Muscle layer of colon (tissue), 2 donors: ENCODE measurements around the gene PTCH1.

ENCODE experiments used
- H3K27ac ChIP-seq: one replicate; pipeline ENCODE4 v1.7.0; 2013; ENCODE audit warnings: low read depth, mild to moderate bottlenecking, low read length, moderate library complexity
- H3K27me3 ChIP-seq, 2 donors: one replicate each; pipeline ENCODE4 v1.7.0; 2013; ENCODE audit warnings: low read length in 2 of 2, mild to moderate bottlenecking in 2 of 2; ENCODE audit not compliant: insufficient read depth in 2 of 2, control insufficient read depth in 1 of 2
- H3K36me3 ChIP-seq: one replicate; pipeline ENCODE4 v1.7.0; 2013; ENCODE audit warnings: mild to moderate bottlenecking, low read length; ENCODE audit not compliant: insufficient read depth
- H3K4me1 ChIP-seq: one replicate; pipeline ENCODE4 v1.7.0; 2013; ENCODE audit warnings: mild to moderate bottlenecking, low read length; ENCODE audit not compliant: insufficient read depth
- H3K4me3 ChIP-seq, 2 donors: one replicate each; pipeline ENCODE4 v1.7.0; 2013; ENCODE audit warnings: low read length in 2 of 2, low read depth in 1 of 2, mild to moderate bottlenecking in 1 of 2, moderate library complexity in 1 of 2
- H3K9ac ChIP-seq: one replicate; pipeline ENCODE4 v1.7.0; 2013; ENCODE audit warnings: low read length
- H3K9me3 ChIP-seq: one replicate; pipeline ENCODE4 v1.7.0; 2013; ENCODE audit warnings: mild to moderate bottlenecking, low read length
- donor health status: abdominal sarcoma.
- donor health status: Adenocarcinoma of cecum.

The PTCH1 gene

DNA sequence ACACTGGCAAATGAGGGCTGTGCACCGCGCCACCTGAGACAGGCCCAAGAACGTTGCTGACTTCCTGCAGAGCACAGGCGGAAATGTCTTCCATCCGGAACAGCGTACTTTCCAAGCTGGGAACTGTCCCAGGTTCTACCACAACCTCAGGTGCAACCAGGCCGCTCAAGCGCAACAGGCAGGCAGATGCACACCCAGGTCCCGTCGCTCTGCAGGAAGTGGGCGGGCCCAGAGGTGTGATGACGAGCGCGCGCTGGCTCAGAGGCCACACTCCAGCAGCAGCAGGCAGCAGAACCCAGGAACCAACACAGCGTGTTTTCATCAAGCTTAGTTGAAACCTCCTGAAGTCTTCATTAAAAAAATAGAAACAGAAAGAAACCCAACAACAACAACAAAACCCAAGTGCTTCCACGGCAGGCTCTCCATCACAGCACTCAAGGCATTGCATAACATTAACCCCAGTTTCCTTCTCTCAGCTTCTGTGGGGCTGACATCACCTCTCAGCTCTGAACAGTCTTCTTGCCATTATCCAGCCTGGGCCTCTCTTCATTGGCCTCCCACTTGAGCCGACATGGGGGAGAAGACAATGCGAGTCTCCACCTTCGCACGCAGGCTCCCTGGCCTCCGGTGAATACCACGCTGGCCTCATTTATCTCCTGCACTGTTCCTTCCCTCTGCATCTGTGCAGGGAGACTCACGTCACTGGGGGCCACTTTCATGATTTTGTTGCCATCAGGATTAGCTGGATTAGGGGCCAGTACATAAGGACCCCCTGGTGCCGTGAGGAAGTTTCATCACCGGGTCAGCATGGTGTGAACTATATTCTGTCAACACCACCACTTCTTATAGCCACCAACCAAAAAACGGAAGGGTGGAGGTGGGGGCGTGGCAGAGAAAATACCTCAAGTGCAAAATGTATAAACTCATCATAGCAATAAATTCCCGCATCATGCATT, 22.1 kb downstream of the PTCH1 start:
- no peaks in the 10 kb centered on the region for H3K27me3 ChIP-seq
- peaks cover 22% of the 10 kb centered on the region for H3K4me1 ChIP-seq
- H3K36me3 ChIP-seq = no peaks in the 10 kb centered on the region
- no peak overlapping the region for H3K9ac ChIP-seq
- H3K27ac ChIP-seq = no peak overlapping the region
- H3K9me3 ChIP-seq = no peaks in the 10 kb centered on the region
- no peak overlapping the region for H3K4me3 ChIP-seq

DNA sequence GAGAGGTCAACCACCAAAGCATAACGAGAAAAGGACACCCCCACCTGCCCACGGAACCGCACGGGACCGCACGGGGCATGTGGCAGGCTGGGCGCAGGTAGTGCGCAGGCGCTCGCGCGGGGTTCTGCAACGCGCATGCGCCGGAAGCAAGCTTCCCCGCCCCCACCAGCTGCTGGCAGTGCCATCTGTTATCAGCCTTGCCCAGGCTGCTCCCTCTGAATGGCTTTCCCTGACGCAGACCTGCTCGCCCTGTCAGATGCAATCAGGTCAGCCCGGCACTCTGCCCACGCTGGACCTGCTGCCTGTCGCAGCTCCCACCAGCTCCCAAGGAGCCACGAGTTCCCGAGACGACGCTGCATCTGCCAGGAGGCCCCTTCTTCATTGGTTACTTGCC, 22.8 kb downstream of the PTCH1 start:
- no peaks in the 10 kb centered on the region for H3K9me3 ChIP-seq
- H3K27ac ChIP-seq = no peak overlapping the region
- no peak overlapping the region for H3K9ac ChIP-seq
- H3K27me3 ChIP-seq = no peaks in the 10 kb centered on the region
- no peak overlapping the region for H3K4me3 ChIP-seq
- H3K36me3 ChIP-seq = no peaks in the 10 kb centered on the region
- peaks cover 20% of the 10 kb centered on the region for H3K4me1 ChIP-seq

DNA sequence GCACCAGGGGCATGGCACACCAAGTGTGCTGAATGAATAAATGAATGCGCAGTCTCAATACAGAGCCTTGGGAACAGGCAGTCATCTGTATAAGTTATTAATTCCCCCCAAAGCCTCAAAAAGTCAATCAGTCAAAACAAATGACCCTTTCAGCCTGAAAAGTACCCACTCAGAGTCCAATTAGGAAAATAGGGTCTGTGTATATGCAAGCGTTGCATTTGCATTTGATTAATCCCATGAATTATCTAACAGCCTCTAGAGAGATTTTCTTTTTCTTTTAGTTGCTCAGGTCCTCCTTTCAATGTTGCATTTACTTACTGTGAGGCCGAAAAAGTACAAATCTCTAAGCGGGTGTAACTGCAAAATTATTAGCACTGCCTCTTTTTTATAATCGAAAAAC, 23.4 kb downstream of the PTCH1 start:
- Histone ChIP-seq H3K9me3 (no peaks in the 10 kb centered on the region), H3K27me3 (no peaks in the 10 kb centered on the region), H3K9ac (no peak overlapping the region), H3K36me3 (no peaks in the 10 kb centered on the region), H3K27ac (no peak overlapping the region), H3K4me1 (peaks cover 14% of the 10 kb centered on the region), H3K4me3 (no peak overlapping the region)

DNA sequence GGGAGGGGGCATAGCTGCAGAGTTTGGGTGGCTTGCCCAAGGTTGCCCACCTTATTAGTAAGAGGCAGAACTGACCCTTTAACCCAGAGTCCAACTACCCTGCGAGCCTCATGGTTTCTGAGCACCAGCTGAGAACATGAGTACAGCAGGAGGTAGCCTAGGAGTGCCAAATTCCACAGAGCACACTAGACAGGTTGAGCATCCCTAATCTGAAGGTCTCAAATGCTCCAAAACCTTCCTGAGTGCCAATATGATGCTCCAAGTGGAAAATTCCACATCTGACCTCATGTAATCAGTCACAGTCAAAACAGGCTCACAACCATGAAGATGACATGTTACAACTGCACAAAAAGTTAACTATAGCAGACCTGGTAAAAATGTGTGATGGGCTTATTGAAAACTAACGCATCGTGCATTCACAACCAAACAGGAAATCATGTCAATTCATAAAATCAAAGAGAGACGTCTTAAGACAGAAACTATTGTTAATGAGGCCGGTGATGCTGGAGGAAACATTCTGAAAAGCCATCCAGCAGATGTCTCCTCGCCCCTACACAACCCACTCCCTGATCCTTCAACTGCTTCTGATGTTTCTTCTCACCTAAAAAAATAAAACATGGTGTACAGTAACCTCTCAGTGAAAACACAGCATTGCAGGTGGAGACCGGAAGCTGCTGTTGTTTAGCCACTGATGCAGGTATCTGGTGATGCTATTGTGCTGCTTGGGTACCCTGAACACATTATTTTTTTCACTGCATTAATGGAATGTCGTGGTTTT, 25.0 kb downstream of the PTCH1 start:
- no peak overlapping the region for H3K9ac ChIP-seq
- H3K36me3 ChIP-seq = no peaks in the 10 kb centered on the region
- H3K4me1 ChIP-seq = peaks cover under 1% of the 10 kb centered on the region
- H3K27ac ChIP-seq = no peak overlapping the region
- H3K4me3 ChIP-seq = no peak overlapping the region
- H3K9me3 ChIP-seq = no peaks in the 10 kb centered on the region
- no peaks in the 10 kb centered on the region for H3K27me3 ChIP-seq

DNA sequence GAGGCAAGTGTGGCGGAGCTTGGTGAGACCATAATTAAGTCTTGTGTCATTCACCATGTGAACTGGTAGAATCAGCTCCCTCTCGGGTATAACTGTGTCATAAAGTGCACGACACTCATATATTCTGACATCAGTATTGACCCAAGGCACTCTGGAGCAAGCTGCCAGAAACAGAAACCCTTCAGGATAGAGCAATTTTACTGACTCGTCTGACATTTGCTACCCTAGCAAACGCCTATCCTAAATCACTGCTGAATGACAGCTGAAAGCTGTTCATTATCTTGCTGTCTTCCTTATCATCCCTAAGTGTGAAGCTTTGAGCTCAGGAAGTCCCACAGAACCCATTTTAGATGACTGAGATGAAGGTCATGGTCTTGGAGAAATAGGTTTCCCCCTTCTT, 27.8 kb downstream of the PTCH1 start:
- Histone ChIP-seq H3K4me3 (no peak overlapping the region), H3K27me3 (no peaks in the 10 kb centered on the region), H3K9me3 (no peaks in the 10 kb centered on the region), H3K9ac (no peak overlapping the region), H3K36me3 (no peaks in the 10 kb centered on the region), H3K4me1 (no peaks in the 10 kb centered on the region), H3K27ac (no peak overlapping the region)

DNA sequence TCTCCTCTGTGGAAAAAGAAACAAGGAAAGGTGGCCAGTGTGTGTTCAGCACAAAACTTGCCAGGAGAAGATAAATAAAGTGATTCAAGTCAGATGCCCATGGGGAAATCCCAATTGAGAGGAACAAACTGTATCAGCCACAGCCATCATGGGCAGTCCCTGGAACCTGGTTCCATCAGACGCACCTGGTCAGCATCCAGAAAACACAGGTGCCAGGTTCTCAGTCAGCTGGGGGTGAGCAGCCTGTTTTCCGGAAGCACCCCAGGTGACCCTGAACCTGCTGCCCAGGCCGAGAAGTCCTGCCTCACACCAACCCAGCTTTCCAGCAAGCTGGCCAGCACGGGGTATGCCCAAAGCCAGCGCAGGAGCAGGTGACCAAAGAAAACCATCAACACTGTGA, 30.5 kb downstream of the PTCH1 start:
- Histone ChIP-seq H3K36me3 (no peaks in the 10 kb centered on the region), H3K27ac (no peak overlapping the region), H3K9ac (no peak overlapping the region), H3K4me3 (no peak overlapping the region), H3K27me3 (no peaks in the 10 kb centered on the region), H3K9me3 (no peaks in the 10 kb centered on the region), H3K4me1 (no peaks in the 10 kb centered on the region)

DNA sequence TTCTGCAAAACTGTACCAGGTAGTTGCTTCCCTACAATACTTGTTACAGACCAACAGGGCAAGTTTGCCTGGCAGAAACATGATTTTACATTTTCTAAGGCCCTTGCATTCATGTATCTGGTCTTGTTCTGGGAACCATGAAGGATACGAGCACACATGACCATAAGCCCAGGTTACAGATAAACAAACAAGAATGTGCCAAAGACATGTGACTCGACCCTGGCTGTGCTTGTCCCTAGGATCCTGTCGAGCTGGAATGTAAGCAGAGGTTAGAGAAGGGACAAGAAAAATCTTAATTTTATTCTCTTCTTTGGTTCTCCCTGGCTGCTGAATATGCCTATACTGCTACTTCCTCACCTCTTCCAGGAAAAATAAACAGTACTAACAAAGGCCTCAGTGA, 32.5 kb downstream of the PTCH1 start:
- H3K36me3 ChIP-seq = peaks cover 7% of the 10 kb centered on the region
- H3K4me1 ChIP-seq = no peaks in the 10 kb centered on the region
- no peaks in the 10 kb centered on the region for H3K27me3 ChIP-seq
- H3K4me3 ChIP-seq = no peak overlapping the region
- no peak overlapping the region for H3K9ac ChIP-seq
- H3K27ac ChIP-seq = no peak overlapping the region
- H3K9me3 ChIP-seq = no peaks in the 10 kb centered on the region

DNA sequence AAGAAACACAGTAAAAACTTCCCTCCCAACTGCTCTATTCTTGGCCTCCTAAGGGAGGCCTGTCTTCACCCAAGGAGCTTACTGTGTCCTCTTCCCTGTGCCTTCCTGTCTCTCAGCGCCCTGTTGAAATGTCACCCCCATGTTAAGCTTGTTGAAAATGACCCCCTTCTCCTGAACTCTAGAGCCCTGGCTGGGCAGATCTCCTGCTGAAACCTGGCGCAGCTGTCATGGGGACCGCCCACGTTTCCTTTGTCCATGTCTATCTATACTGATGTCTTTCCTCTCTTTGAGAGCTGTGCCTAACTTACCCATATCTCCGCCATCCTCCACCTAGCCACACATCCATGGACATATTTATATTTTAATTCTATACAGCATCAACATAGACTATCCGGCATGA, 33.3 kb downstream of the PTCH1 start:
- no peaks in the 10 kb centered on the region for H3K9me3 ChIP-seq
- H3K9ac ChIP-seq = no peak overlapping the region
- no peak overlapping the region for H3K4me3 ChIP-seq
- no peak overlapping the region for H3K27ac ChIP-seq
- H3K4me1 ChIP-seq = no peaks in the 10 kb centered on the region
- H3K27me3 ChIP-seq = no peaks in the 10 kb centered on the region
- H3K36me3 ChIP-seq = peaks cover 10% of the 10 kb centered on the region

DNA sequence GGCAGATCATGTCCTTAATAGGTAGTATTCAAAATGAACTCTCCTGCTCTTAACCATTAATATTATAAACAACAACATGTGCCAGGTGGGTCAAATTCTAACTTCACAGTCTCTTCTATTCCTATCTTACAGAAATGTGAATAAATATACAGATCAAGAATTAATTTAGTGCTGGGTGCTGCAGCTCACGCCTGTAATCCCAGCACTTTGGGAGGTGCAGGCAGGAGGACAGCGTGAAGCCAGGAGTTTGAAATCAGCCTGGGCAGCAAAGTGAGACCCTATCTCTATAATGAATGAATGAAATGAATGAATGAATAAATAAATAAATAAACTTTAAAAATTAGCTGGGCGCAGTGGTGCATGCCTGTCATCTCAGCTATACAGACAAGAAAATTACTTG, 34.1 kb downstream of the PTCH1 start:
- peaks cover 14% of the 10 kb centered on the region for H3K36me3 ChIP-seq
- no peak overlapping the region for H3K4me3 ChIP-seq
- H3K27ac ChIP-seq = no peak overlapping the region
- H3K9me3 ChIP-seq = no peaks in the 10 kb centered on the region
- H3K9ac ChIP-seq = no peak overlapping the region
- no peaks in the 10 kb centered on the region for H3K27me3 ChIP-seq
- H3K4me1 ChIP-seq = no peaks in the 10 kb centered on the region

DNA sequence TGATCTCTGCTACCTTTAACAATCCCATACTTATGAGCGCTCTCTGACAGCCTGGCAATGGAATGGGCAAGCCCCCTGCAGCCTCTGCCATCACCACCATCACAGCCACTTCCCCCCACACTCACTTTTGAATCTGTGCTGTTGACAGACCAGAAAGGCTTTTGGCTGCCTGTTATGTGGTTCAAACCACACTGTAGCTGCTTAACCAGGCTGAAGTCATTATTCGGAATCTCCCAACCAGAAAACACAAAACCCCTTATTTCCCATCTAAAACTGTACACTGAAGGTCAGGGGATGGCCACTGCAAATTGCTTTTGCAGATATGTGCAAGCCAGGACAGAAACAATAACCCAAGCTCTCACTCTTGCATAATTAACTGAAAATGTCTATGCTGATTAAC, 35.8 kb downstream of the PTCH1 start:
- Histone ChIP-seq H3K27me3 (no peaks in the 10 kb centered on the region), H3K36me3 (peaks cover 22% of the 10 kb centered on the region), H3K27ac (no peak overlapping the region), H3K4me1 (no peaks in the 10 kb centered on the region), H3K4me3 (no peak overlapping the region), H3K9ac (no peak overlapping the region), H3K9me3 (no peaks in the 10 kb centered on the region)

DNA sequence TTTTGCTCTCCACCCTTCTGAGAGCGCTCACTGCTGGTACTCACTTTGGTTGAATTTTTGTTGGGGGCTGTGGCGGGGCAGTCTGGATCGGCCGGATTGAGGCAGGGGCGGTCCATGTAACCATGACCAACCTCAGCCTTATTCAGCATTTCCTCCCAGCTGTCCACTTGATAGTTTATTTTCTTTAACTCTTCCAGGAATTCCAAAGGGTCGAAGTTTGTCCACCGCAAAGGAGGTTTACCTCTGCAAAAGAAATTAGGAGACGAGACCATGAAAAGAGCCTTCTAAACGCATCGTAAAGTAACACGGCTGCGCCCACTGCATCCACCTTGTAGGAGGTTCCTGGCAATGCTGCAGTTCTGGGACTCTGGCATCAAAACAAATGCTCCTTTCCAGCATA, 36.4 kb downstream of the PTCH1 start:
- no peak overlapping the region for H3K27ac ChIP-seq
- H3K9me3 ChIP-seq = no peaks in the 10 kb centered on the region
- peaks cover 29% of the 10 kb centered on the region for H3K36me3 ChIP-seq
- H3K27me3 ChIP-seq = no peaks in the 10 kb centered on the region
- no peak overlapping the region for H3K4me3 ChIP-seq
- H3K4me1 ChIP-seq = no peaks in the 10 kb centered on the region
- H3K9ac ChIP-seq = no peak overlapping the region
